Karpas-422 (cell line): Measurements from ENCODE around the gene REC8. TPM values are rescaled to one million over a fixed set of nuclear protein-coding genes. Genes with fewer than 3 reads are reported as not detected.

Experiments used
- DNase-seq: peaks from one replicate; pipeline ENCODE4 v3.0.0-alpha.2; 2015
- H2AFZ ChIP-seq: fragments of 200-600 bp; sonication (generic); 2 replicates; pipeline ENCODE4 v1.6.1; 2014; ENCODE audit warnings: antibody characterized with exemption, low read length, mixed read lengths
- H3K27ac ChIP-seq: fragments of 200-600 bp; sonication (generic); 2 replicates; pipeline ENCODE4 v1.5.1; 2014; ENCODE audit warnings: mild to moderate bottlenecking, low read length, moderate library complexity
- H3K27me3 ChIP-seq: fragments of 200-600 bp; sonication (generic); 2 replicates; pipeline ENCODE4 v1.6.1; 2014; ENCODE audit warnings: low read length, mixed read lengths
- H3K36me3 ChIP-seq: fragments of 200-600 bp; sonication (generic); 2 replicates; pipeline ENCODE4 v1.6.1; 2014; ENCODE audit warnings: low read length, mixed read lengths; ENCODE audit not compliant: insufficient read depth
- H3K4me1 ChIP-seq: fragments of 200-600 bp; sonication (generic); 2 replicates; pipeline ENCODE4 v1.6.1; 2014; ENCODE audit warnings: mild to moderate bottlenecking, low read length, mixed read lengths
- H3K4me2 ChIP-seq: fragments of 200-600 bp; sonication (generic); 2 replicates; pipeline ENCODE4 v1.6.1; 2014; ENCODE audit warnings: low read length, low read depth, mild to moderate bottlenecking; ENCODE audit not compliant: poor library complexity, severe bottlenecking
- H3K4me3 ChIP-seq: fragments of 200-600 bp; sonication (generic); 2 replicates; pipeline ENCODE4 v1.5.1; 2014; ENCODE audit warnings: mild to moderate bottlenecking, antibody characterized with exemption, low read length, mixed read lengths
- H3K79me2 ChIP-seq: fragments of 200-600 bp; sonication (generic); 2 replicates; pipeline ENCODE4 v1.6.1; 2014; ENCODE audit warnings: mild to moderate bottlenecking, low read length, mixed read lengths
- H3K9ac ChIP-seq: fragments of 200-600 bp; sonication (generic); 2 replicates; pipeline ENCODE4 v1.6.0; 2014; ENCODE audit warnings: low read length
- H3K9me2 ChIP-seq: fragments of 200-600 bp; sonication (generic), shearing (Covaris generic); replicated peaks from 2 replicates; pipeline ENCODE4 v1.6.0; 2014; ENCODE audit warnings: mild to moderate bottlenecking, low read length, moderate library complexity; ENCODE audit not compliant: insufficient read depth
- H3K9me3 ChIP-seq: fragments of 300-700, 200-600 bp; sonication (generic); 2 replicates; pipeline ENCODE4 v1.6.1; 2014; ENCODE audit warnings: low read length, mixed read lengths
- H4K20me1 ChIP-seq: fragments of 200-600 bp; sonication (generic); 2 replicates; pipeline ENCODE4 v1.6.1; 2014; ENCODE audit warnings: mild to moderate bottlenecking, antibody characterized with exemption, low read length, low read depth; ENCODE audit not compliant: insufficient read depth
- total RNA-seq: library from RNA; depleted of rRNA; stranded (reverse); fragments of >200 nt; shearing (Covaris generic); gene quantifications from 2 replicates; pipeline ENCODE4 v1.2.3, GENCODE V29; 2014; ENCODE audit warnings: low replicate concordance

Gene REC8
- total RNA-seq, 1 experiment from 2014 or later = 22.1 TPM

DNA sequence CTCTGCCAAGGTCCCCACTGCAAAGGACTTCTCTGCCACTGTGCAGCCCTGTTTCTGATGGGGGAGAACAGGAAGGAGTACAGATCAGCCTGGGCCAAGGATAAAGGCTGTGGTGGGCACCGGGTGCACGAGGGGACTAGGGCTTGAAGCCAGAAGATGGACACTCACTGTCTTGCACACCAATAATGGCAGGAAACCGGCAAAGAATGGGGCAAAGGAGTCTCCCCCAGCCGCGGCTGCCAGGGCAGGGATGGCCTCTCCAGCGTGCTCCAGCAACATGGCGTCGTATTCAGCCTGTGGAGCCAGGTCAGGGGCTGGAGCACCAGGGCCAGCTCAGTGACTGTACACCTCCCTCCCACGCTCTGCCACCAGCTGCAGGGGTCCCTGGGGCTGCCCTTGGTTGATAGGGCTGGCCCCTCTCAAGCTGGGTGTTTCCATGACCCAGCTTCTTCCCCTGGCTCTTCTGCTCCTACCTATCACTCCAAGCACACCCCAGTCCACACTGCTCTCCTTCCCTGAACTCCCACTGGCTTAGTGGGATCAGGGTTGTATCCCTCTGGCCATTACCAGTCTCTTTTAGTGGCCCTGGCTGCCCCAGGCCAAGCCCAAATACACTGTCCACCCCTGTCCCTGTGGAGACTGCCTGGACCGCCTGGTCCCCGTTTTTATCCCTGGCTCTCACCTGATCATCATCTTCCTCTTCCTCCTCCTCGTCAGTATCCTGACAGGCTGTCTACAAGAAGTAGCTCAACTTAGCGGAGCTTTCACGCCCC, 10.4 kb downstream of the REC8 start:
- H2AFZ ChIP-seq = no peak overlapping the region
- no peaks in the 10 kb centered on the region for H3K27me3 ChIP-seq
- 0 out of 2 replicates have a peak, but pooled peaks cover 4% of the 10 kb centered on the region for H4K20me1 ChIP-seq
- no peak overlapping the region for H3K4me3 ChIP-seq
- H3K4me1 ChIP-seq = peaks cover 5% of the 10 kb centered on the region
- H3K9ac ChIP-seq = no peak overlapping the region
- H3K36me3 ChIP-seq = peaks cover 39% of the 10 kb centered on the region
- no peak overlapping the region for H3K27ac ChIP-seq
- H3K4me2 ChIP-seq = no peak overlapping the region
- DNase-seq = no peak
- peaks cover 14% of the 10 kb centered on the region for H3K79me2 ChIP-seq
- no peaks in the 10 kb centered on the region for H3K9me3 ChIP-seq
- no peaks in the 10 kb centered on the region for H3K9me2 ChIP-seq

- Histone ChIP-seq H3K9ac (no peak overlapping the region), H3K27me3 (no peaks in the 10 kb centered on the region), H3K4me1 (peaks cover 12% of the 10 kb centered on the region), H3K36me3 (peaks cover 34% of the 10 kb centered on the region), H3K27ac (no peak overlapping the region), H3K9me3 (no peaks in the 10 kb centered on the region), H4K20me1 (0 out of 2 replicates have a peak, but pooled peaks cover 4% of the 10 kb centered on the region), H3K79me2 (peaks cover 22% of the 10 kb centered on the region), H3K4me2 (no peak overlapping the region), H3K4me3 (no peak overlapping the region), H2AFZ (no peak overlapping the region), H3K9me2 (no peaks in the 10 kb centered on the region)
- DNase-seq = no peak
These were observed 11.2 kb downstream of the REC8 start for GRCh38 chr14:24183014-24183481.

DNA sequence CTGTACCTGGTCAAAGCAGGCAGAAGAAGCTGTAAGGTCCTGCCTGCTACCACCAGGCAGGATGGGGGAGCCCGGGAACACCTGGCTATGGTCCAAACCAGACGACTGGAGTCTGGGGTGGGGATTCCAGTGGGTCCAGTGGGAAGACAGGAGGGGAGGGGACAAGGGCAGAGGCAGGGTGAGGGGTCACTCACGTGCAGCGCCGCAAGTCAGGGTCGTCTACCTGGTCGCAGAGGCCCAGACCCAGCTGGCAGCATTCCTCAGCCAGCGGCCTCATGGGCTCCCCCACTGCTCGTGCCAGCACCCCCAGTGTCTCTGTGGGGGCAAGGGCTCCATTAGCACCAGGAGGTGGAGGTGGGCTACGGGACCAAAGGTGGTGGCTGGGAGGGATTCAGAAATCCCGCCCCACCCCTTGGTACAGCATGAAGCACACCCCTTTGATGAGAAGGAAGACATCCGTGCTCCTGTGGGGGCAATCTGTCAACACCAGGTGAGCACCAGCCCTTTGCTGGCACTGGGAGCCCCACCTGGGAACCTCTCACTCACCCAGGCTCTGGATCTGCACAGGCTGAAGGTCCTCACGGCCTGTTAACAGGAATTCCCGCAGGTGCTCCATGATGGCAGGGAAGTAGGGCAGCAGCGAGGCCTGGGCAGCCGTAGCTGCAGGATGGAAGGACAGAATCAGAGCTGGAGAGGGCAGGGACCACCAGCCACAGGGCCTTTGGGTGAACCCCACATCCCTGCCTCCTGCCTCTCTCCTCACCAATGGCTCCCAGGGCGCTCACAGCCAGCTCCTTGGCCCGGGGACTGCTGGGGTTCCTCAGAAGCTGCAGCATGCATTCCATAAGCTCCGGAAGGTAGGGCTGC, 12.5 kb downstream of the REC8 start:
- DNase-seq = no peak
- Histone ChIP-seq H3K27me3 (no peaks in the 10 kb centered on the region), H3K36me3 (peaks cover 24% of the 10 kb centered on the region)

GRCh38 chr14:24185026-24185425, 13.1 kb downstream of the REC8 start:
- Histone ChIP-seq H3K36me3 (peaks cover 18% of the 10 kb centered on the region), H3K9me3 (no peaks in the 10 kb centered on the region), H4K20me1 (0 out of 2 replicates have a peak, but pooled peaks cover under 1% of the 10 kb centered on the region), H3K27ac (no peak overlapping the region), H3K4me2 (no peak overlapping the region), H3K79me2 (peaks cover 26% of the 10 kb centered on the region), H3K9me2 (no peaks in the 10 kb centered on the region), H3K4me3 (no peak overlapping the region), H3K27me3 (no peaks in the 10 kb centered on the region), H3K9ac (no peak overlapping the region), H3K4me1 (peaks cover 25% of the 10 kb centered on the region), H2AFZ (no peak overlapping the region)
- no peak for DNase-seq

More for the DNA sequence above, 12.5 kb downstream of the REC8 start:
- Histone ChIP-seq H2AFZ (no peak overlapping the region), H3K27ac (no peak overlapping the region), H3K4me3 (no peak overlapping the region), H4K20me1 (0 out of 2 replicates have a peak, but pooled peaks cover 4% of the 10 kb centered on the region), H3K9me3 (no peaks in the 10 kb centered on the region), H3K4me1 (peaks cover 18% of the 10 kb centered on the region), H3K9ac (no peak overlapping the region), H3K9me2 (no peaks in the 10 kb centered on the region), H3K4me2 (no peak overlapping the region), H3K79me2 (peaks cover 26% of the 10 kb centered on the region)

DNA sequence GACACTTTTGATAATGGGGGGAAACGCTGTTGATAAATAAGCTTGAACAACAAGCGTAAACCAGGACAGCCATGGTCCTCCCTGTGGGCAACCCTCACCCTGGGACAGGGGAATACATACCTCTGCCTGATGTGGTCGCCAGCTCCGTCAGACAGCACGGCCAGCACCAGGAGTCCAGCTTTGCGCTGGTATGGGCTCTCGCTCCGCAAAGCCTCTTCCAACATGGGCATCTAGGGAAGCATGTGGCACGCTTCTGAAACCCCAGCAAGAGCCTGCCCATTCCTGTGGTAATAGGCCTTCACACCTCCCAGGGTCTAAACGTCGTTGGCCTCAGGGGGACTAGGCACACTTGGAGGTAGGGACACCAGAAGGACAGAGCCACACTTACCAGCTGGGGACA, 13.9 kb downstream of the REC8 start:
- Histone ChIP-seq H3K4me2 (no peak overlapping the region), H3K36me3 (peaks cover 18% of the 10 kb centered on the region; the same call in 1 of the 2 replicates), H3K27ac (no peak overlapping the region), H3K4me1 (peaks cover 26% of the 10 kb centered on the region), H2AFZ (no peak overlapping the region), H3K9me3 (no peaks in the 10 kb centered on the region), H3K9me2 (no peaks in the 10 kb centered on the region), H4K20me1 (no peaks in the 10 kb centered on the region), H3K4me3 (no peak overlapping the region), H3K27me3 (no peaks in the 10 kb centered on the region), H3K79me2 (peaks cover 26% of the 10 kb centered on the region), H3K9ac (no peak overlapping the region)
- DNase-seq = no peak

- no peak for DNase-seq
- Histone ChIP-seq H3K27ac (no peak overlapping the region), H3K9ac (peak overlapping the region; percentile 82), H3K4me3 (peak overlapping the region; percentile 72; the same call in 1 of the 2 replicates), H3K9me2 (no peaks in the 10 kb centered on the region), H3K4me2 (peak overlapping the region; percentile 96), H3K79me2 (peaks cover 36% of the 10 kb centered on the region), H3K36me3 (peaks cover 27% of the 10 kb centered on the region; the same call in 1 of the 2 replicates), H3K27me3 (no peaks in the 10 kb centered on the region), H2AFZ (no peak overlapping the region), H4K20me1 (no peaks in the 10 kb centered on the region), H3K9me3 (no peaks in the 10 kb centered on the region), H3K4me1 (peaks cover 26% of the 10 kb centered on the region)
These were observed 15.1 kb downstream of the REC8 start for GRCh38 chr14:24186831-24187538.

DNA sequence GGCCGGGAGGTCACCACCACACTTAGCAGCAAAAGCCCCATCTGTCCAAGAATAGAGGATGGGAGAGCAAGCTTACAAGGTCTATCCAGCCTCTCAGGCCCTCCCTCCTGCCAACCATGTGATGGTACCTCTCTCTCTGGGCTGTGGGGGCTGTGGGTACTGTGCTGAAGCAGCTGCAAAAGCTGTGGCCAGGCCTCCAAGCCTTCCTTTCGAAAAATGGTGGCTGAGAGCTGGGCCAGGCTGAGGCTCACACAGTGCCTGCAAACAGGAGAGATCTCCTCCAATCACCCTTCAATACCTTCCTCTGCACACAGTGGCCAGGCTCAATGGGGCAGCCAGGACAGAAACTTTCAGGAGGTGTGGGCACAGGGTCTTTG, 15.6 kb downstream of the REC8 start:
- no peaks in the 10 kb centered on the region for H4K20me1 ChIP-seq
- no peaks in the 10 kb centered on the region for H3K9me3 ChIP-seq
- H2AFZ ChIP-seq = no peak overlapping the region
- H3K9me2 ChIP-seq = no peaks in the 10 kb centered on the region
- peak overlapping the region; percentile 96 for H3K4me2 ChIP-seq
- H3K36me3 ChIP-seq = peaks cover 32% of the 10 kb centered on the region
- H3K27me3 ChIP-seq = no peaks in the 10 kb centered on the region
- DNase-seq = no peak
- H3K4me3 ChIP-seq = peak overlapping the region; percentile 72
- peak overlapping the region; percentile 44; the same call in 1 of the 2 replicates for H3K27ac ChIP-seq
- peaks cover 41% of the 10 kb centered on the region for H3K79me2 ChIP-seq
- H3K9ac ChIP-seq = peak overlapping the region; percentile 82
- H3K4me1 ChIP-seq = peaks cover 26% of the 10 kb centered on the region
